ENCODE results near the gene SMAP2. TPM values are rescaled to one million over a fixed set of nuclear protein-coding genes. Genes with fewer than 3 reads are reported as not detected.

Gene SMAP2
- total RNA-seq, 1 donor from 2014 or later: 185 TPM

- no peak overlapping the region for H3K27ac Mint-ChIP-seq
Observed at GRCh38 chr1:40416709-40417108, 43.2 kb downstream of the SMAP2 start.

GRCh38 chr1:40421431-40422384 is 48.2 kb downstream of the SMAP2 start:
- H3K36me3 Mint-ChIP-seq (ENCODE audit: low read depth): peaks cover 93% of the 10 kb centered on the region
- intact Hi-C loops (cut with micrococcal nuclease): no loop called here
- H3K9me3 Mint-ChIP-seq: no peaks in the 10 kb centered on the region
- DNase-seq (ENCODE audit: low spot score): no peak
- no peaks in the 10 kb centered on the region for H3K4me1 Mint-ChIP-seq (ENCODE audit: low read depth)
- H3K27ac Mint-ChIP-seq: peak overlapping the region; percentile 25
- H3K27me3 Mint-ChIP-seq (ENCODE audit: low read depth): no peaks in the 10 kb centered on the region
- H3K4me3 Mint-ChIP-seq (ENCODE audit: low read depth): no peak overlapping the region

More at GRCh38 chr1:40416709-40417108, 43.2 kb downstream of the SMAP2 start:
- peaks cover 95% of the 10 kb centered on the region for H3K36me3 Mint-ChIP-seq (ENCODE audit: low read depth)
- no peaks in the 10 kb centered on the region for H3K9me3 Mint-ChIP-seq
- H3K27me3 Mint-ChIP-seq (ENCODE audit: low read depth): no peaks in the 10 kb centered on the region
- peaks cover 14% of the 10 kb centered on the region for H3K4me1 Mint-ChIP-seq (ENCODE audit: low read depth)
- DNase-seq (ENCODE audit: low spot score): no peak
- intact Hi-C loops (cut with micrococcal nuclease): no loop called here
- H3K4me3 Mint-ChIP-seq (ENCODE audit: low read depth): no peak overlapping the region

- no peak overlapping the region for H3K4me3 Mint-ChIP-seq (ENCODE audit: low read depth)
- no peaks in the 10 kb centered on the region for H3K27me3 Mint-ChIP-seq (ENCODE audit: low read depth)
- intact Hi-C loops (cut with micrococcal nuclease): no loop called here
- DNase-seq (ENCODE audit: low spot score): no peak
- no peaks in the 10 kb centered on the region for H3K9me3 Mint-ChIP-seq
- H3K27ac Mint-ChIP-seq: peak overlapping the region; percentile 31
- H3K36me3 Mint-ChIP-seq (ENCODE audit: low read depth): peaks cover 84% of the 10 kb centered on the region
- H3K4me1 Mint-ChIP-seq (ENCODE audit: low read depth): no peaks in the 10 kb centered on the region
Observed at GRCh38 chr1:40422630-40423263, 49.2 kb downstream of the SMAP2 start.

GRCh38 chr1:40423264-40423642 is 49.7 kb downstream of the SMAP2 start:
- no peak overlapping the region for H3K27ac Mint-ChIP-seq

GRCh38 chr1:40423951-40424618 is 50.6 kb downstream of the SMAP2 start:
- no peaks in the 10 kb centered on the region for H3K4me1 Mint-ChIP-seq (ENCODE audit: low read depth)
- no peak overlapping the region for H3K27ac Mint-ChIP-seq
- H3K36me3 Mint-ChIP-seq (ENCODE audit: low read depth): peaks cover 73% of the 10 kb centered on the region
- intact Hi-C loops (cut with micrococcal nuclease): no loop called here
- no peaks in the 10 kb centered on the region for H3K27me3 Mint-ChIP-seq (ENCODE audit: low read depth)
- no peak for DNase-seq (ENCODE audit: low spot score)
- no peak overlapping the region for H3K4me3 Mint-ChIP-seq (ENCODE audit: low read depth)
- H3K9me3 Mint-ChIP-seq: no peaks in the 10 kb centered on the region

More at GRCh38 chr1:40423264-40423642, 49.7 kb downstream of the SMAP2 start:
- H3K9me3 Mint-ChIP-seq: no peaks in the 10 kb centered on the region
- DNase-seq (ENCODE audit: low spot score): no peak
- intact Hi-C loops (cut with micrococcal nuclease): no loop called here
- no peak overlapping the region for H3K4me3 Mint-ChIP-seq (ENCODE audit: low read depth)
- no peaks in the 10 kb centered on the region for H3K27me3 Mint-ChIP-seq (ENCODE audit: low read depth)
- H3K4me1 Mint-ChIP-seq (ENCODE audit: low read depth): no peaks in the 10 kb centered on the region
- peaks cover 81% of the 10 kb centered on the region for H3K36me3 Mint-ChIP-seq (ENCODE audit: low read depth)

GRCh38 chr1:40425198-40425597 is 51.7 kb downstream of the SMAP2 start:
- no peak for DNase-seq (ENCODE audit: low spot score)
- intact Hi-C loops (cut with micrococcal nuclease): no loop called here
- Mint-ChIP-seq H3K36me3 (ENCODE audit: low read depth) (peaks cover 65% of the 10 kb centered on the region), H3K9me3 (no peaks in the 10 kb centered on the region), H3K4me1 (ENCODE audit: low read depth) (no peaks in the 10 kb centered on the region), H3K4me3 (ENCODE audit: low read depth) (no peak overlapping the region), H3K27me3 (ENCODE audit: low read depth) (no peaks in the 10 kb centered on the region), H3K27ac (no peak overlapping the region)

GRCh38 chr1:40431385-40431784 is 57.9 kb downstream of the SMAP2 start:
- intact Hi-C loops (cut with micrococcal nuclease): no loop called here
- H3K36me3 Mint-ChIP-seq (ENCODE audit: low read depth): peaks cover 21% of the 10 kb centered on the region
- no peak overlapping the region for H3K27ac Mint-ChIP-seq
- H3K9me3 Mint-ChIP-seq: no peaks in the 10 kb centered on the region
- H3K4me3 Mint-ChIP-seq (ENCODE audit: low read depth): no peak overlapping the region
- DNase-seq (ENCODE audit: low spot score): no peak
- no peaks in the 10 kb centered on the region for H3K4me1 Mint-ChIP-seq (ENCODE audit: low read depth)
- no peaks in the 10 kb centered on the region for H3K27me3 Mint-ChIP-seq (ENCODE audit: low read depth)

DNA sequence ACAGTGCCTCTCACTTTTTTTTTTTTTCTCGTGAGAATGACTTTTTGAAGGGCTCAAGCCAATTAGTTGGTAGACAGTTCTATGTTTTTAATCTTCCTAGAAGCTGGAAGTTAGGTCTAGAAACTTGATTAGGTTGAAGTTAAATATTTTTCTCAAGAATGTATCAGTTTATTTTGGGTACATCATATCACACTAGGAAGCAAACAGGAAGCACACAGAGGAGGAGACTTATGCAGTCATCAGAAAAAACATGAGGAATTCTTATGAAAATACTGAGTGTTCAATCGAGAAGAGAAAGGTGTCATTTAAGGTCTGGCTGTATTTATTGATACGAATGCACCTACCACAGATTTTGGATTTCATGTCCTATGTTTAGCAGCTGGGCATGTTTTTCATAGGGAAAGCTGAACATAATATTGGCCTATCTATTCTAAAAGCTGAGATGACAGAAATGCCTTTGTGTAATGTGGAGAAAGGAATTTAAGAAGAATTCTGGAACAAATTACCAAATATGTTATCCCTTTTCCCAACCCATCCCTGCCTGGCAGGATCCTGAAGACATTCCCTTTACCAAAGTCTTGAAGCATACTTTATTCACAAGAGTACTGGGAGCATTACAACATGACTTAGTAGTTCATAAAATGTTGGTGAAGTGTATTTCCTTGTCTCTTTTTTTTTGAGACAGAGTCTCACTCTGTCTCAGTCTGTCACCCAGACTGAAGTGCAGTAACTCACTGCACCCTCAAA is 59.3 kb downstream of the SMAP2 start:
- H3K27me3 Mint-ChIP-seq (ENCODE audit: low read depth): no peaks in the 10 kb centered on the region
- no peaks in the 10 kb centered on the region for H3K9me3 Mint-ChIP-seq
- intact Hi-C loops (cut with micrococcal nuclease): no loop called here
- DNase-seq (ENCODE audit: low spot score): no peak
- no peaks in the 10 kb centered on the region for H3K4me1 Mint-ChIP-seq (ENCODE audit: low read depth)
- H3K4me3 Mint-ChIP-seq (ENCODE audit: low read depth): no peak overlapping the region
- H3K27ac Mint-ChIP-seq: no peak overlapping the region
- H3K36me3 Mint-ChIP-seq (ENCODE audit: low read depth): peaks cover 23% of the 10 kb centered on the region

- Mint-ChIP-seq H3K27ac (no peak overlapping the region), H3K9me3 (no peaks in the 10 kb centered on the region), H3K4me1 (ENCODE audit: low read depth) (peaks cover 3% of the 10 kb centered on the region), H3K36me3 (ENCODE audit: low read depth) (peaks cover 31% of the 10 kb centered on the region), H3K27me3 (ENCODE audit: low read depth) (no peaks in the 10 kb centered on the region), H3K4me3 (ENCODE audit: low read depth) (no peak overlapping the region)
- DNase-seq (ENCODE audit: low spot score): no peak
- intact Hi-C loops (cut with micrococcal nuclease): no loop called here
Observed at GRCh38 chr1:40435471-40435870, 61.9 kb downstream of the SMAP2 start.

DNA sequence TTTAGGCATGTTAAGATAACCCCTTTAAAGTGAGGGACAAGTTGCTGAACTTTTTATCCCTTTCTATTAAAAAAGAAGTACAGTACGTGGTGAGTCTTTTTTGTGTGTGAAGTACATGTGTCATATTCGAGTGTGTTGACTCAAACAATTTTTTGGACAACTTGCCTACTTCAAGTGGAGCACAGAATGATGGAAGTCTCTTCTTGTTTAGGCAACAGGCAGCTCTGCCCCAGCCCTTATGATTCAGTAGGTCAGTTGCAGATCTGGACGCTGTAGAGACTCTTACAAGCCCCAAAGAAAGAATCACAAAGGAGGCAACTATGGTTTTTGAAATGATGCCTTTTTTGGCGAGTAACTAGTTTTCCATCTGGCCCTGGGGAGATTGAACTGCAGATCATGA is 62.3 kb downstream of the SMAP2 start:
- Mint-ChIP-seq H3K27ac (peak overlapping the region; percentile 30), H3K4me1 (ENCODE audit: low read depth) (peaks cover 3% of the 10 kb centered on the region), H3K4me3 (ENCODE audit: low read depth) (no peak overlapping the region), H3K27me3 (ENCODE audit: low read depth) (no peaks in the 10 kb centered on the region), H3K36me3 (ENCODE audit: low read depth) (peaks cover 32% of the 10 kb centered on the region), H3K9me3 (no peaks in the 10 kb centered on the region)
- intact Hi-C loops (cut with micrococcal nuclease): no loop called here
- DNase-seq (ENCODE audit: low spot score): no peak

- Mint-ChIP-seq H3K9me3 (no peaks in the 10 kb centered on the region), H3K27ac (no peak overlapping the region), H3K4me1 (ENCODE audit: low read depth) (peaks cover 3% of the 10 kb centered on the region), H3K36me3 (ENCODE audit: low read depth) (peaks cover 29% of the 10 kb centered on the region), H3K4me3 (ENCODE audit: low read depth) (no peak overlapping the region), H3K27me3 (ENCODE audit: low read depth) (no peaks in the 10 kb centered on the region)
- intact Hi-C loops (cut with micrococcal nuclease): no loop called here
- DNase-seq (ENCODE audit: low spot score): no peak
Observed at GRCh38 chr1:40438391-40439015, 65.0 kb downstream of the SMAP2 start.

DNA sequence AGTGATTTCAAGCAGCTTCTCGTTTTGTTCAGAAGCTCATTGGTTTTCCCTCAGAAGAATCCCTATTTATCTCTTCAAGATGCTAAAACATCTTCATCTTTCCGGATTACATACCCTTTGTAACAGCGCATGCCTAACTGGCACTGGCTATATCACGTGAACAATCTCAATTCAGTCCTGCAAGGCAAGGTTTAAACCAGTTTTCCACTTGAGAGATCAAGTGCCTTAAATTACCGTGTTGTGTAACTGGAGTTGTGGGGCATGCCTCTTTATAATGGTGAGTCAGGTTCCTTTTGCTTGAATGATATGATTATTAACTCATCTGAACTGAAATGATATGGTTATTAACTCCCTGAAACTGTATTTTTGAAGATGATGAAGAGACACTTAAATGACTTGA is 65.7 kb downstream of the SMAP2 start:
- no peak overlapping the region for H3K27ac Mint-ChIP-seq
- peaks cover 3% of the 10 kb centered on the region for H3K4me1 Mint-ChIP-seq (ENCODE audit: low read depth)
- no peak overlapping the region for H3K4me3 Mint-ChIP-seq (ENCODE audit: low read depth)
- H3K27me3 Mint-ChIP-seq (ENCODE audit: low read depth): no peaks in the 10 kb centered on the region
- peaks cover 34% of the 10 kb centered on the region for H3K36me3 Mint-ChIP-seq (ENCODE audit: low read depth)
- no peak for DNase-seq (ENCODE audit: low spot score)
- intact Hi-C loops (cut with micrococcal nuclease): no loop called here
- peaks cover 5% of the 10 kb centered on the region for H3K9me3 Mint-ChIP-seq

Data from activated T-helper 2 cell treated with anti-CD3 and anti-CD28 coated beads, Interferon-gamma antibody, Interleukin-2, Interleukin-4, amounts not matched to agents 10 μg/mL and 5 μg/mL and 100 μg/mL, durations not matched to agents 14 hours and 24 hours and 36 hours (primary cell).